B cell (primary cell): ENCODE measurements around the gene GRM8.

Experiments used
- EZH2 ChIP-seq: IDR thresholded peaks from 2 replicates; pipeline ENCODE4 v1.6.1; 2012; ENCODE audit warnings: borderline replicate concordance, low read depth, mild to moderate bottlenecking, moderate library complexity, low read length; ENCODE audit not compliant: insufficient read depth, poor library complexity, severe bottlenecking
- TF ChIP-seq, protein P1 (sequence below): fragments of 200-600 bp; IDR thresholded peaks from one replicate; pipeline ENCODE4 v1.8.0; 2022; ENCODE audit warnings: antibody characterized with exemption, mild to moderate bottlenecking

DNA sequence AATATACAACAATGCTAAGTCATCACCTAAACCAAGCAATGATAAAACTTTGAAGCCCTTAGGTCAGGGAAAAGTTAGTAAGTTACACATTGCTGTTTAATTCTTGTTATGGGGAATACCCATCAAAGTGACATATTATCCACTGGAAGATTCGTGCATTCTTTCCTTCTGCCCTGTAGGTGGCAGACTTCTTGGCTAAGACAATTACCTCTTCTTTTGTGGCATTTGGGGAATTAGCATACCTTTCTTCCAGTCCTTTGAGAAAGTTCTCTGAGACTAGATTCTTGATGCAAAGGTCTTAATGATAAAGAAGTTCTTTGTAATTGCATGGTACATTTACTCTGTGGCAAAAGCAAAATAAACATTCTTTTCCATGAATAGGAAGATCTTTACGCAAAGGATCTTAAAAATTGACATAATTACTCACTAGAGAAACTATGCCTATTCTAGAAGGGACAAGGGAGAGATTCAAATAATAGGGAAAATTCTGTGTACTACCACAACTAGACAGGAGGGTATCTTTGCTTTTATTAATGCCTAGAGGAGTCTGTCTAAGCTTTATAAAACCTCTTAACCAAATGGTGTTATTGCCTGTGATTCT is 395.9 kb downstream of the GRM8 start:
- no peak for TF ChIP-seq EZH2
- TF ChIP-seq, protein P1, sequence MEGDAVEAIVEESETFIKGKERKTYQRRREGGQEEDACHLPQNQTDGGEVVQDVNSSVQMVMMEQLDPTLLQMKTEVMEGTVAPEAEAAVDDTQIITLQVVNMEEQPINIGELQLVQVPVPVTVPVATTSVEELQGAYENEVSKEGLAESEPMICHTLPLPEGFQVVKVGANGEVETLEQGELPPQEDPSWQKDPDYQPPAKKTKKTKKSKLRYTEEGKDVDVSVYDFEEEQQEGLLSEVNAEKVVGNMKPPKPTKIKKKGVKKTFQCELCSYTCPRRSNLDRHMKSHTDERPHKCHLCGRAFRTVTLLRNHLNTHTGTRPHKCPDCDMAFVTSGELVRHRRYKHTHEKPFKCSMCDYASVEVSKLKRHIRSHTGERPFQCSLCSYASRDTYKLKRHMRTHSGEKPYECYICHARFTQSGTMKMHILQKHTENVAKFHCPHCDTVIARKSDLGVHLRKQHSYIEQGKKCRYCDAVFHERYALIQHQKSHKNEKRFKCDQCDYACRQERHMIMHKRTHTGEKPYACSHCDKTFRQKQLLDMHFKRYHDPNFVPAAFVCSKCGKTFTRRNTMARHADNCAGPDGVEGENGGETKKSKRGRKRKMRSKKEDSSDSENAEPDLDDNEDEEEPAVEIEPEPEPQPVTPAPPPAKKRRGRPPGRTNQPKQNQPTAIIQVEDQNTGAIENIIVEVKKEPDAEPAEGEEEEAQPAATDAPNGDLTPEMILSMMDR, result no peak
